OCI-LY7 (cell line): ENCODE data around the gene SLC1A4. TPM values are rescaled to one million over a fixed set of nuclear protein-coding genes. Genes with fewer than 3 reads are reported as not detected.
A peak's percentile ranks its signal among the peaks of the same experiment; 100 is the strongest.

Experiments
- BruUV-seq: library from RNA; stranded (reverse); fragments of 400-500 nt; replicated peaks from 2 replicates; lab custom pipeline; 2021; lab: Mats Ljungman, UMichigan
- CTCF ChIA-PET: fragments of 300-600 bp; sonication (Branson Sonifier 250); formaldehyde crosslinking; loops from one replicate; lab custom pipeline; 2022; ENCODE audit warnings: antibody characterized with exemption; ENCODE audit not compliant: unreplicated experiment; lab: Charles Lee
- POLR2A ChIA-PET: fragments of 300-600 bp; sonication (Branson Sonifier 250); formaldehyde crosslinking; loops from one replicate; lab custom pipeline; 2022; ENCODE audit warnings: antibody characterized with exemption; lab: Charles Lee
- DNase-seq: peaks from one replicate; pipeline ENCODE4 v3.0.0-alpha.2; 2015; ENCODE audit warnings: low spot score
- H2AFZ ChIP-seq: fragments of 200-600 bp; sonication (generic), shearing (Covaris generic); 2 replicates; pipeline ENCODE4 v1.6.1; 2014; ENCODE audit warnings: mild to moderate bottlenecking, antibody characterized with exemption, low read length, moderate library complexity
- H3K27ac ChIP-seq: fragments of 200-600 bp; sonication (generic); 2 replicates; pipeline ENCODE4 v1.5.1; 2014; ENCODE audit warnings: mixed run types, low read depth, mild to moderate bottlenecking, moderate library complexity, low read length, inconsistent platforms; ENCODE audit not compliant: poor library complexity, severe bottlenecking
- H3K36me3 ChIP-seq: fragments of 200-600 bp; sonication (generic); 2 replicates; pipeline ENCODE4 v1.6.1; 2014; ENCODE audit warnings: mild to moderate bottlenecking, antibody characterized with exemption, low read length, moderate library complexity, mixed read lengths; ENCODE audit not compliant: insufficient read depth
- H3K4me1 ChIP-seq: fragments of 200-600 bp; sonication (generic); 2 replicates; pipeline ENCODE4 v1.5.1; 2014; ENCODE audit warnings: mild to moderate bottlenecking, low read length; ENCODE audit not compliant: insufficient read depth, poor library complexity, severe bottlenecking
- H3K4me2 ChIP-seq: fragments of 200-600 bp; sonication (generic); 2 replicates; pipeline ENCODE4 v1.6.1; 2014; ENCODE audit warnings: mild to moderate bottlenecking, low read length
- H3K4me3 ChIP-seq: fragments of 200-600 bp; sonication (generic); 2 replicates; pipeline ENCODE4 v1.5.1; 2014; ENCODE audit warnings: mild to moderate bottlenecking, low read depth, low read length; ENCODE audit not compliant: poor library complexity, severe bottlenecking
- H3K79me2 ChIP-seq: fragments of 200-600 bp; sonication (generic); 2 replicates; pipeline ENCODE4 v1.6.1; 2016; ENCODE audit warnings: low read depth, mild to moderate bottlenecking, low read length, moderate library complexity, mixed read lengths; ENCODE audit not compliant: insufficient read depth
- H3K9me2 ChIP-seq: fragments of 200-600 bp; sonication (generic); 2 replicates; pipeline ENCODE4 v1.6.1; 2016; ENCODE audit warnings: mild to moderate bottlenecking, low read length, mixed read lengths; ENCODE audit not compliant: insufficient read depth
- H3K9me3 ChIP-seq: fragments of 200-600 bp; sonication (generic); 2 replicates; pipeline ENCODE4 v1.6.1; 2014; ENCODE audit warnings: mild to moderate bottlenecking, mixed run types, low read length, mixed read lengths
- H4K20me1 ChIP-seq: fragments of 200-600 bp; sonication (generic); 2 replicates; pipeline ENCODE4 v1.6.1; 2014; ENCODE audit warnings: mild to moderate bottlenecking, antibody characterized with exemption, low read length, moderate library complexity, mixed read lengths; ENCODE audit not compliant: insufficient read depth
- CTCF ChIP-seq: fragments of 200-600 bp; sonication (generic); conservative IDR thresholded peaks from 2 replicates; pipeline ENCODE4 v1.5.1; 2014; ENCODE audit warnings: mild to moderate bottlenecking, antibody characterized with exemption, low read length, moderate library complexity, mixed read lengths
- EZH2phosphoT487 ChIP-seq: fragments of 200-600 bp; sonication (generic); IDR thresholded peaks from 2 replicates; pipeline ENCODE4 v1.6.1; 2018; ENCODE audit warnings: low read depth, borderline replicate concordance, mild to moderate bottlenecking, mixed run types, antibody characterized with exemption, low read length, moderate library complexity, mixed read lengths
- intact Hi-C: fragments of 100-400 bp; cut with micrococcal nuclease; formaldehyde crosslinking; loops from one replicate; pipeline ENCODE4 v1.10.0; 2022; ENCODE audit not compliant: unreplicated experiment
- total RNA-seq, 2 experiments: library from RNA; depleted of rRNA in 1 of 2; stranded (reverse); fragments of >200 nt in 1 of 2; shearing (Covaris generic) in 1 of 2; gene quantifications; 2 replicates each; pipeline ENCODE4 v1.2.3, GENCODE V29; 2014 to 2022

The SLC1A4 gene
- total RNA-seq, 2 experiments from 2014 or later, result 17.2 to 31.1 TPM

- peak overlapping the region; percentile 84 for H3K27ac ChIP-seq
- peak overlapping the region; percentile 37 for H3K4me3 ChIP-seq
- H3K36me3 ChIP-seq, result no peaks in the 10 kb centered on the region
- no peaks in the 10 kb centered on the region for H3K79me2 ChIP-seq
- no peaks in the 10 kb centered on the region for H3K9me2 ChIP-seq
- no peaks in the 10 kb centered on the region for H4K20me1 ChIP-seq
- BruUV-seq, result TSS peak; percentile 98
- CTCF ChIA-PET, result interaction anchor here (0.6 to 1.4 kb wide), 2 partner anchors 10 to 297 kb away, joined by 3 read pairs; no protein-coding TSS in a partner anchor
- peak; percentile 89 for DNase-seq
- no peaks in the 10 kb centered on the region for H3K9me3 ChIP-seq
- POLR2A ChIA-PET, result interaction anchor here (0.6 to 3.6 kb wide), 18 partner anchors 8 to 109 kb away, joined by 3 to 33 read pairs (median 5); partner anchors contain the start of gene CEP68
- peak overlapping the region; percentile 70; the same call in 1 of the 2 replicates for H2AFZ ChIP-seq
- TF ChIP-seq EZH2phosphoT487, result no peak
- no peak for TF ChIP-seq CTCF
- intact Hi-C loops, result loop anchor here (2.0 kb wide), 1 partner anchor 43 kb away; the partner anchor contains the start of gene SLC1A4
- peaks cover 53% of the 10 kb centered on the region for H3K4me1 ChIP-seq
- H3K4me2 ChIP-seq, result peak overlapping the region; percentile 72
Observed at GRCh38 chr2:64945973-64946768, 43.0 kb upstream of the SLC1A4 start.

GRCh38 chr2:64946769-64947247 lies 42.4 kb upstream of the SLC1A4 start:
- H4K20me1 ChIP-seq, result no peaks in the 10 kb centered on the region
- H3K4me3 ChIP-seq, result peak overlapping the region; percentile 37
- H3K79me2 ChIP-seq, result no peaks in the 10 kb centered on the region
- no peaks in the 10 kb centered on the region for H3K36me3 ChIP-seq
- H3K9me2 ChIP-seq, result no peaks in the 10 kb centered on the region
- POLR2A ChIA-PET, result interaction anchor here (0.6 to 3.6 kb wide), 18 partner anchors 8 to 108 kb away, joined by 3 to 33 read pairs (median 5); partner anchors contain the start of gene CEP68
- H3K9me3 ChIP-seq, result no peaks in the 10 kb centered on the region
- peak overlapping the region; percentile 70; the same call in 1 of the 2 replicates for H2AFZ ChIP-seq
- no peak for DNase-seq
- peaks cover 53% of the 10 kb centered on the region for H3K4me1 ChIP-seq
- intact Hi-C loops, result loop anchor here (2.0 kb wide), 1 partner anchor 42 kb away; the partner anchor contains the start of gene SLC1A4
- H3K4me2 ChIP-seq, result peak overlapping the region; percentile 72
- H3K27ac ChIP-seq, result peak overlapping the region; percentile 84
- BruUV-seq, result TSS peak; percentile 96
- TF ChIP-seq EZH2phosphoT487 (no peak), CTCF (no peak)
- CTCF ChIA-PET, result interaction anchor here (1.4 kb wide), 1 partner anchor 10 kb away, joined by 3 read pairs; no protein-coding TSS in a partner anchor
